BLaER1 (cell line): ENCODE data around the gene MMP26.
A peak's percentile ranks its signal among the peaks of the same experiment; 100 is the strongest.

Source experiments
- H3K27ac ChIP-seq: shearing (Covaris generic); formaldehyde crosslinking; 2 replicates; pipeline ENCODE4 v1.8.1; 2022
- H3K27me3 ChIP-seq: shearing (Covaris generic); formaldehyde crosslinking; 2 replicates; pipeline ENCODE4 v1.8.1; 2022
- H3K36me3 ChIP-seq: shearing (Covaris generic); formaldehyde crosslinking; 2 replicates; pipeline ENCODE4 v1.8.1; 2022
- H3K4me1 ChIP-seq: shearing (Covaris generic); formaldehyde crosslinking; 2 replicates; pipeline ENCODE4 v1.8.1; 2022
- H3K4me2 ChIP-seq: shearing (Covaris generic); formaldehyde crosslinking; 2 replicates; pipeline ENCODE4 v1.8.1; 2022
- H3K4me3 ChIP-seq: shearing (Covaris generic); formaldehyde crosslinking; 2 replicates; pipeline ENCODE4 v1.8.1; 2022
- H3K9ac ChIP-seq: shearing (Covaris generic); formaldehyde crosslinking; 2 replicates; pipeline ENCODE4 v1.8.1; 2022
- H3K9me3 ChIP-seq: shearing (Covaris generic); formaldehyde crosslinking; 2 replicates; pipeline ENCODE4 v1.8.1; 2022
- H4K20me1 ChIP-seq: shearing (Covaris generic); formaldehyde crosslinking; 2 replicates; pipeline ENCODE4 v1.8.1; 2022
- Cebpa-rat ChIP-seq: shearing (Covaris generic); IDR thresholded peaks from 2 replicates; pipeline ENCODE4 v1.8.1; 2022

MMP26 gene

GRCh38 chr11:4680341-4680740 is 24.2 kb upstream of the MMP26 start:
- H3K27me3 ChIP-seq = no peaks in the 10 kb centered on the region
- no peak overlapping the region for H3K4me3 ChIP-seq
- H3K4me2 ChIP-seq = peak overlapping the region; percentile 31; the same call in 1 of the 2 replicates
- peaks cover 18% of the 10 kb centered on the region for H3K4me1 ChIP-seq
- H3K36me3 ChIP-seq = no peaks in the 10 kb centered on the region
- no peak overlapping the region for H3K27ac ChIP-seq
- no peaks in the 10 kb centered on the region for H4K20me1 ChIP-seq
- H3K9me3 ChIP-seq = no peaks in the 10 kb centered on the region
- no peak overlapping the region for H3K9ac ChIP-seq
- no peak for TF ChIP-seq Cebpa-rat

GRCh38 chr11:4682623-4683419 is 21.8 kb upstream of the MMP26 start:
- Histone ChIP-seq H3K27me3 (no peaks in the 10 kb centered on the region), H3K9ac (no peak overlapping the region), H3K9me3 (no peaks in the 10 kb centered on the region), H3K36me3 (no peaks in the 10 kb centered on the region), H3K4me2 (peak overlapping the region; percentile 42; the same call in 1 of the 2 replicates), H3K4me1 (peaks cover 18% of the 10 kb centered on the region), H4K20me1 (no peaks in the 10 kb centered on the region), H3K4me3 (no peak overlapping the region), H3K27ac (no peak overlapping the region)
- no peak for TF ChIP-seq Cebpa-rat

DNA sequence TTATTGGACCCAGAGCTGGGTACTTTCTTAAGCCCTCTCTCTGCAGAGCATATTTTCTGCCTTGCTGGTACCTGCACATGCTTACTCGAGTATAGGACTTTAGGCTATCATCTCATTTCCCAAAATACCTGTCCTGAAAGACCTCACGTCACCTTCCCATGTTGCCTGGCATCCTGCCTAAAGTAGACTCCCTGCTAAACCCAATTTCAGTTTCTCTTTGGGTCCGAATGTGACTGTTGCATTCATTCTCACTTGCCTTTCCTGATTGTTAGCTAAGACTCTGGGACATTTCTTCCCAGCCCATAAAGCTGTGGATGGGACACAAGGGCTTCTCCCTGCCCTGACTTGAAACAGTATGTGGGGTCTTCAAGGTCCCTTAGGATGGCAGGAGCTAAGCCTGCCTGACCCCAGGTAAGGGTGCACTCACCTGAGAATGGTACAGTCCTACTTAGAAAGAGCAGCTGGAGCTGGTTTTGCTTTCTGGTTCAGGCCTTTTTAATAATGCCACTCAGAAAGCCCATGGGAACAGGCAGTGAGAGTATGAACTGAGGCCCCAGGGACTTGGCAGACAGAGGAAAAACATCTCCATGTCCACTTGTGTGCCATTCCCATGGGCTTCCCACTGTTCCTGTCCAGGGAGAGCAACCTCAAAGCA is 19.8 kb upstream of the MMP26 start:
- Histone ChIP-seq H3K4me3 (no peak overlapping the region), H3K27ac (no peak overlapping the region), H4K20me1 (no peaks in the 10 kb centered on the region), H3K36me3 (no peaks in the 10 kb centered on the region), H3K9ac (no peak overlapping the region), H3K27me3 (no peaks in the 10 kb centered on the region), H3K4me2 (no peak overlapping the region), H3K4me1 (peaks cover 16% of the 10 kb centered on the region), H3K9me3 (no peaks in the 10 kb centered on the region)
- TF ChIP-seq Cebpa-rat = no peak

GRCh38 chr11:4695442-4695841 is 9.1 kb upstream of the MMP26 start:
- no peaks in the 10 kb centered on the region for H3K27me3 ChIP-seq
- no peak overlapping the region for H3K9ac ChIP-seq
- H3K36me3 ChIP-seq = no peaks in the 10 kb centered on the region
- no peaks in the 10 kb centered on the region for H3K9me3 ChIP-seq
- H3K4me1 ChIP-seq = no peaks in the 10 kb centered on the region
- no peak overlapping the region for H3K4me2 ChIP-seq
- no peaks in the 10 kb centered on the region for H4K20me1 ChIP-seq
- no peak for TF ChIP-seq Cebpa-rat
- H3K4me3 ChIP-seq = no peak overlapping the region
- H3K27ac ChIP-seq = no peak overlapping the region

GRCh38 chr11:4697585-4697984 is 7.0 kb upstream of the MMP26 start, which contains the start of gene OR51E2:
Gene OR51E2, minus strand, starts transcription at chr11:4697853. Its CDS starts 15,142 bp downstream, at chr11:4682711.
- Histone ChIP-seq H4K20me1 (no peaks in the 10 kb centered on the region), H3K27ac (no peak within 1 kb of the TSS), H3K9me3 (no peaks in the 10 kb centered on the region), H3K36me3 (no peaks in the 10 kb centered on the region), H3K4me3 (no peak within 1 kb of the TSS), H3K4me1 (no peaks in the 10 kb centered on the region), H3K27me3 (no peaks in the 10 kb centered on the region), H3K4me2 (no peak within 1 kb of the TSS), H3K9ac (no peak within 1 kb of the TSS)
- no peak for TF ChIP-seq Cebpa-rat

DNA sequence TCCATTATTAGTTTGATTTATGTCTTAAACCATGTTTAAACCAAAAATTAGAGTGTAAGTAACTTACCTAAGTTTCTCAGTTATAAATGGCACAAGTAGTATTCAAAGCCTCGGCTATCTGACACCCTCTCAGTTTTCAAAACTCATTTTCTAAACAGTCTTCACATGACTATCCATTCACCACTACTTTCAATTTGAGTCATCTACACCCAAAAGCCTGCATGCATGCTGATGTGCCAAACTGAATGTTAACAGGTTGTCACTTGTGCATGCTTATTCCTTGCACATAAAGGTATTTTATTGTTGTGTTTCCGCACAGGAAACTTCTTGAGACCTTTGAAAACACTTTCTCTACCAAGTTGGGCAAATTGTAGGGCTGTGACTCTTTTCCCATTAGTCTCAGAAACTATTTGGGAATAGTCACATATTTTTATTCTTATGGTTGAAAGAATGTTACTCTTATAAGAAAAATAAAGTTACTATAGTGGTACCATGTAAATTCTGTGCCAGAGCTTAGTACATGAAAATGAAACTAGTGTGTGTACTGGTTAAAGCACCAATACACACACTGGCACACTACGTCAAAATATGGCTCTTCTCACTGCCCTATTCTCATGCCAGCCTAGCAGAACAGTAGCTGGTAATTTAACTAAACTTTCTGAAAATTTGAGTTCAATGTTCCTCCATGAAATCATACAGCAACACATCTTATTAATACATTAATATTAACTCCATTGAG is 4.7 kb upstream of the MMP26 start:
- no peak overlapping the region for H3K4me2 ChIP-seq
- H3K4me1 ChIP-seq = peaks cover 14% of the 10 kb centered on the region

GRCh38 chr11:4700436-4700820 is 4.2 kb upstream of the MMP26 start:
- Histone ChIP-seq H3K4me1 (peaks cover 18% of the 10 kb centered on the region), H3K27ac (no peak overlapping the region), H3K4me3 (no peak overlapping the region), H3K9me3 (no peaks in the 10 kb centered on the region), H3K27me3 (no peaks in the 10 kb centered on the region), H4K20me1 (no peaks in the 10 kb centered on the region), H3K4me2 (no peak overlapping the region), H3K9ac (no peak overlapping the region), H3K36me3 (no peaks in the 10 kb centered on the region)
- TF ChIP-seq Cebpa-rat = no peak

More for the DNA sequence above, 4.7 kb upstream of the MMP26 start:
- no peaks in the 10 kb centered on the region for H3K27me3 ChIP-seq
- no peak overlapping the region for H3K27ac ChIP-seq
- H3K9ac ChIP-seq = no peak overlapping the region
- TF ChIP-seq Cebpa-rat = no peak
- no peak overlapping the region for H3K4me3 ChIP-seq
- H3K36me3 ChIP-seq = no peaks in the 10 kb centered on the region
- H3K9me3 ChIP-seq = no peaks in the 10 kb centered on the region
- H4K20me1 ChIP-seq = no peaks in the 10 kb centered on the region

GRCh38 chr11:4704790-4705334 is 278 bp downstream of the MMP26 start:
- Histone ChIP-seq H3K9ac (no peak overlapping the region), H3K27me3 (no peaks in the 10 kb centered on the region), H3K4me2 (peak overlapping the region; percentile 46; the same call in 1 of the 2 replicates), H3K27ac (no peak overlapping the region), H3K4me1 (peaks cover 18% of the 10 kb centered on the region), H3K4me3 (no peak overlapping the region), H3K9me3 (no peaks in the 10 kb centered on the region), H3K36me3 (no peaks in the 10 kb centered on the region), H4K20me1 (no peaks in the 10 kb centered on the region)
- TF ChIP-seq Cebpa-rat = no peak

DNA sequence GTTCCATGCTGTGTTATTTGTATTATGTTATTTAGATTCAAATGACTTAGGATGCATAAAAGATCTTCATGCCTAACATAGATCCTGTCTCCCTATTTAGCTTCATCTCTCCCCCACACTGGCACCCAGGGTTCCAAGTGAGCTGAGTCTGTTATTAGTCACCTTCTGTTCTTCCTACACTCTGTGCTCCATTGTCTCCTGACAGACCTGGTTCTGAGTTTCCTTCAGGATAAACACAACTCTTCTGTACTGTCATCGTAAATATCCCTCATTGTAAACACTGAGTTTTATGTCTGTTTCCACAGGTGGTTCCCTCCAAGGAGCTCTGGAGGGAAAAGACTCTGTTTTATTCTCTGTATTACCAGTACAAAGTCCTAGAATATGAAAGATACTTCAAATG is 8.7 kb downstream of the MMP26 start:
- no peaks in the 10 kb centered on the region for H3K27me3 ChIP-seq
- H3K4me2 ChIP-seq = no peak overlapping the region
- no peaks in the 10 kb centered on the region for H3K9me3 ChIP-seq
- no peaks in the 10 kb centered on the region for H4K20me1 ChIP-seq
- H3K36me3 ChIP-seq = no peaks in the 10 kb centered on the region
- no peak overlapping the region for H3K4me3 ChIP-seq
- no peak for TF ChIP-seq Cebpa-rat
- no peak overlapping the region for H3K27ac ChIP-seq
- H3K4me1 ChIP-seq = peaks cover 4% of the 10 kb centered on the region
- no peak overlapping the region for H3K9ac ChIP-seq
